Right lobe of liver (tissue), 6 donors: Measurements from ENCODE around the gene LUZP1. TPM values are rescaled to one million over a fixed set of nuclear protein-coding genes. Genes with fewer than 3 reads are reported as not detected.

Experiments used
- ATAC-seq, 4 donors: fragments of 200-7000 bp; cut with Tn5 transposase; one replicate each; pipeline ENCODE4 v1.9.1; 2020; ENCODE audit warnings: mild to moderate bottlenecking in 4 of 4, moderate library complexity in 4 of 4
- DNase-seq, 3 donors: peaks; one replicate each; pipeline ENCODE4 v3.0.0-alpha.2; 2020
- H3K27ac ChIP-seq, 3 donors: fragments of 200-600 bp; one replicate each; pipeline ENCODE4 v1.8.0; 2022
- H3K27me3 ChIP-seq, 2 donors: fragments of 200-600 bp; one replicate each; pipeline ENCODE4 v1.8.0; 2022
- H3K36me3 ChIP-seq, 4 donors: fragments of 200-600 bp; sonication (generic) in 1 of 4; one replicate each; pipeline versions ENCODE4 v1.5.1 to v1.8.0; 2017 to 2022; ENCODE audit warnings: control low read depth in 1 of 4
- H3K4me1 ChIP-seq, 4 donors: fragments of 200-600 bp; sonication (generic) in 1 of 4; one replicate each; pipeline versions ENCODE4 v1.5.1 to v1.8.0; 2017 to 2022; ENCODE audit warnings: control low read depth in 1 of 4
- H3K4me3 ChIP-seq, 3 donors: fragments of 200-600 bp; one replicate each; pipeline ENCODE4 v1.8.0; 2022
- H3K9me3 ChIP-seq, 4 donors: fragments of 200-600 bp; sonication (generic) in 1 of 4; one replicate each; pipeline versions ENCODE4 v1.5.1 to v1.8.0; 2017 to 2022; ENCODE audit warnings: control low read depth in 1 of 4
- CTCF ChIP-seq, 4 donors: fragments of 200-600 bp in 3 of 4; fragments of 450-650 bp in 1 of 4; IDR thresholded peaks; one replicate each; pipeline versions ENCODE4 v1.5.1 to v1.8.0; 2016 to 2022; ENCODE audit warnings: antibody characterized with exemption in 4 of 4, mild to moderate bottlenecking in 2 of 4
- POLR2A ChIP-seq: fragments of 450-650 bp; IDR thresholded peaks from one replicate; pipeline ENCODE4 v1.6.1; 2017; ENCODE audit warnings: antibody characterized with exemption, mild to moderate bottlenecking
- WGBS: methylation state at CpG from one replicate; pipeline ENCODE4 v1.1.6; 2018; ENCODE audit warnings: low coverage, low lambda C conversion rate; ENCODE audit not compliant: insufficient coverage; ENCODE audit errors: missing lambda C conversion rate; 5-methylcytosine and 5-hydroxymethylcytosine counted together
- intact Hi-C, 2 donors: fragments of 100-400 bp; cut with DNase I; formaldehyde crosslinking; loops; one replicate each; pipeline versions ENCODE4 v1.11.2 to v1.14.1; 2022
- total RNA-seq, 6 experiments: library from RNA; depleted of rRNA in 2 of 6; stranded (reverse); fragments of >200 nt in 2 of 6; fragmentation: NEBNext Ultra II Directional in 3 of 6; extraction: Animal tissue kit (Norgen Biotek cat#: 25700) in 3 of 6; gene quantifications; one replicate each; pipeline versions ENCODE4 v1.1.0 to v1.2.4, GENCODE V29; 2016 to 2023
- donor health status: DM: no; HTN: yes; CAD: no.
- donor health status: DM: no; HTN: no; CAD: no.
- donor health status: DM: no; HTN: no; CAD: no.
- donor health status: DM: no; HTN: yes; CAD: no.
- donor health status: DM: no; HTN: yes; CAD: no.

LUZP1 gene
- total RNA-seq, 6 experiments from 2014 or later, result 4.1 to 8.0 (median 6.1) TPM

DNA sequence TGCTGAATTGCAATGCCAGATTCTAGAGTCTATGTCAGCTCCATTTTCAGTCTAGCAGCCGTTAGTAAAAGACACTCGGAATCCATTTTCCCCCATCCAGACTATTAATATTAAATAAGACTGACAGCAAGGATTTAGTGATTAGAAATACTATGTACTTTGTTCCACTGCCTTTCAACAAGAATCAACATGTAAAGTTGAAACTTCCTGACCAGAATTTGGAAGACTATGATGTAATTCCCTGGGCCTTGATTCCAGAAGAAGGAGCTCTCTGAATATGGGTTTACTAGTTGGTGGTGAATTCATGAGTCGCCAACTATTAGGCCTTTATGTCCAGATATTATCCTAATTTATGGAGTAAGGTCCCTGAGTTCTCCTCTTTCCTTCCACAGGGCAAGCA is 124.6 kb downstream of the LUZP1 start:
- H3K27ac ChIP-seq, result no peak overlapping the region
- no peak overlapping the region for H3K4me3 ChIP-seq
- DNase-seq, result no peak
- TF ChIP-seq POLR2A, result no peak
- TF ChIP-seq CTCF (IDR thresholded peaks at IDR 0.05), result no peak
- 94% methylated on average over 2 of the region's 3 CpGs for WGBS
- intact Hi-C loops, result no loop called here
- no peaks in the 10 kb centered on the region for H3K27me3 ChIP-seq
- H3K36me3 ChIP-seq, result no peaks in the 10 kb centered on the region
- no peak for ATAC-seq
- no peaks in the 10 kb centered on the region for H3K4me1 ChIP-seq
- H3K9me3 ChIP-seq, result no peaks in the 10 kb centered on the region

DNA sequence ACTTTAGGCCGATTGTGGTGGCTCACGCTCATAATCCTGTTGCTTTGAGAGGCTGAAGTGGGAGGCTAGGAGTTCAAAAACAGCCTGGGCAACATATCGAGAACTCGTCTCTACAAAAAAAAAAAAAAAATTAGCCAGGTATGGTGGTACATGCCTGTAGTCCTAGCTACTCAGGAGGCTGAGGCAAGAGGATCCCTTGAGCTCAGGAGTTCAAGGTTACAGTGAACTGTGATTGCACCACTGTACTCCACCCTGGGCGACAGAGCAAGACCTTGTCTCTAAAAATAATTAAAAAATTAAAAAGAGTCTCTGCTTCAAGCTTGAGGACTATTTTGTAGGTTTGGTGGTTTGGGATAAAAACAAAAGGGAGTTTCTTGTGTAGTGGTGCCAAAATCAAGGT is 128.1 kb downstream of the LUZP1 start:
- no peak overlapping the region for H3K27ac ChIP-seq
- ATAC-seq, result no peak

DNA sequence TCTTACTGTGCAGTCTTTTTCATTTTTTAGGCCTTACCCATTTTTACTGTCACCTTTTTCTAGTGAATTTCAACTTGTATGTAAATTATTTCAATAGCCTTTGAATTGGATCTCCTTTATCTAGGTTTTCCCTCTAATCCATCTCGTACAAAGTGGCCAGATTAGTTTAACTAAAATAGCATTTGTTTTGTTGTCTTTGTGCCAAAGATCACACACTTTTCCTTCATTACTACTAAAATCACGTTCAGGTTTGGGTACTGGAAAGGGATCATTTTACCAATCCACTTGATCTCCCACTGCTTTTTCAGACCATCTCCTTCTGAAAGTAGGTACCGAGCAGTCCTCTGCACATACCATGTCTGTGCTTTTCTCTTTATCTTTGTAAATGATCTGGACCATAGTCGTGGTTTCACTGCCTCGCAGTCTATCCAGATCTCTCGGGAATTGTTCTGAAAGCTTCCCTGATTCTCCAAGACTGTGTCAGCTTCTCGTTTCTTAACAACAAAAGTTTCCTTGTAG is 129.3 kb downstream of the LUZP1 start:
- Histone ChIP-seq H3K36me3 (no peaks in the 10 kb centered on the region), H3K9me3 (no peaks in the 10 kb centered on the region), H3K4me1 (no peaks in the 10 kb centered on the region), H3K27me3 (no peaks in the 10 kb centered on the region), H3K27ac (no peak overlapping the region), H3K4me3 (no peak overlapping the region)
- intact Hi-C loops, result no loop called here
- no peak for TF ChIP-seq POLR2A
- TF ChIP-seq CTCF (IDR thresholded peaks at IDR 0.05), result no peak
- WGBS, result 77% methylated on average over 7 of the region's 7 CpGs
- ATAC-seq (no peak), DNase-seq (no peak)

More for the DNA sequence above, 128.1 kb downstream of the LUZP1 start:
- H3K9me3 ChIP-seq, result no peaks in the 10 kb centered on the region
- intact Hi-C loops, result no loop called here
- no peaks in the 10 kb centered on the region for H3K36me3 ChIP-seq
- 84% methylated on average over 5 of the region's 5 CpGs for WGBS
- TF ChIP-seq CTCF (IDR thresholded peaks at IDR 0.05), result no peak
- no peak for TF ChIP-seq POLR2A
- H3K27me3 ChIP-seq, result no peaks in the 10 kb centered on the region
- no peak for DNase-seq
- H3K4me1 ChIP-seq, result no peaks in the 10 kb centered on the region
- H3K4me3 ChIP-seq, result no peak overlapping the region

DNA sequence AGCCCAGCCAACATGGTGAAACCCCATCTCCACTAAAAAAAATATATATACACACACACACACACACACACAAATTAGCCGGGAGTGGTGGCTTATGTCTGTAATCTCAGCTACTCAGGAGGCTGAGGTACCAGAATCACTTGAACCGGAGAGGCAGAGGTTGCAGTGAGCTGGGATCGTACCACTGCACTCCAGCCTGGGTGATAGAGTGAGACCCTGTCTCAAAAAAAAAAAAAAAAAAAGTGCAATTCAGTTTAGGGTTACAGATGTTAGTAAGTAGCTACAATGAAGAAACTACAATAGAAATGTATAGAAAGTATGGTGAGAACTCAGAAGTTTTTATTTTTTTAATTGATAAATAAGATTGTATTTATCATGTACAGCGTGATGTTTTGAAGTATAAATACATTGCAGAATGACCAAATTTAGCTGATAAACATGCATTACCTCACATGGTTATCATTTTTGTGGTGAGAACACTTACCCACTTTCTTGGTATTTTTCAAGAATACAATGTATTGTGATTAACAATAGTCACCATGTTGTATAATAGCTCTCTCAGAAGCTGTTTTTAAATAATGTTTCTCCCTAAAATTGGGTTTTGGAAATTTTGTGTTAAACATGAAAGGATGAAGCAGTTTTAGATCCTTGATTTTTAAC is 131.4 kb downstream of the LUZP1 start:
- Histone ChIP-seq H3K27ac (no peak overlapping the region), H3K36me3 (no peaks in the 10 kb centered on the region), H3K4me3 (no peak overlapping the region), H3K9me3 (no peaks in the 10 kb centered on the region), H3K27me3 (no peaks in the 10 kb centered on the region), H3K4me1 (no peaks in the 10 kb centered on the region)
- ATAC-seq (no peak), DNase-seq (no peak)
- TF ChIP-seq POLR2A, result no peak
- no peak for TF ChIP-seq CTCF (IDR thresholded peaks at IDR 0.05)
- 100% methylated on average over 3 of the region's 4 CpGs for WGBS
- intact Hi-C loops, result no loop called here
